SH-SY5Y (cell line): ENCODE results near the gene MITF.

ENCODE experiments used
- GATA2 ChIP-seq: IDR thresholded peaks from 2 replicates; pipeline ENCODE4 v1.6.1; 2011; ENCODE audit warnings: mild to moderate bottlenecking, low read depth, low read length
- GATA3 ChIP-seq: IDR thresholded peaks from 2 replicates; pipeline ENCODE4 v1.6.1; 2011; ENCODE audit warnings: low read depth, mild to moderate bottlenecking, low read length, moderate library complexity

The MITF gene

DNA sequence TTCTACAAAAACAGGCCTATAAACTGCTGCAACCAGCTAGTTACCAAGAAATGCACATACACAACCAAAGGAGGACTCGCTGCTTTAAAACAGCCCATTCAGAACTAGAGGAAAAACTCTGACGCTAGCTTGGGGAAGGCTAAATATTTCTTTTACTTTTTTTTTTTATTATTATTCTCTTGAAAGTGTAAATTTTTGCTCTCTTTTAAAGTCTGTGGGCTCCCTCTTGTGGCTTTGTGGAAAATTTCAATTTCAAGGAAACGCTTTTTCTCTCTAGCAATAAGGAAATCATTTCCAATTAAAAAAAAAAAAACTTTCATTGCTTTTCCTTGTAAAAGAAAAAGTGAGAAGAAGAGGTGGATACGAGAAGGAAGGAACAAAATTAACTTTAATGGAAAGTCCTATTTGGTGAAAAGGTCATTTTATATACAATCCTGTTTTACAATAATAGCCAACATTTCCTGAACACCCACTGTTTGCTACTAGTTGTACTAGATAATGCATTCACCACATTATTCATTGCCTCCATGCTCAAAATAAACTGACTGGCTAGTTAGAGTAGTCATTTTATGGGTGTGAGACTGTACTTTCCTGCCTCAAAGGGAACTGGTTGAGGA is 209.1 kb downstream of the MITF start:
- TF ChIP-seq GATA2 (no peak), GATA3 (no peak)

- TF ChIP-seq GATA3 (no peak), GATA2 (no peak)
Measured at GRCh38 chr3:69951616-69952015, 212.4 kb downstream of the MITF start.

DNA sequence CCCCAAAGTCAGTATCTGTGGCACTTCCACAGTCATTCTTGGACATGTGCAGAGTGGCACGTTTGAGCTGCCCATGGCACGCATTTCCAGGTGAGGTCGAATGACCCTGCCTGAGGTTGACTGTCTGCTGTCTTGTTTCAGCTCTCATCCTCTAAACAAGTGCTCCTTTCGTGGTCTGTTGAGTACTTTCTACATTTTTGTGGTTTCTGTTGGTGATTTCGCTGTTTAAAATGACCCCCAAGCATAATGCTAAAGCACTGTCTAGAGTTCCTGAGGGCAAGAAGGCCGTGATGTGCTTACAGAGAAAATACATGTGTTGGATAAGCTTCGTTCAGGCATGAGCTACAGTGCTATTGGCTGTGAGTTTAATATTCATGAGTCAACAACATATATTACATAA is 220.3 kb downstream of the MITF start:
- no peak for TF ChIP-seq GATA2
- no peak for TF ChIP-seq GATA3

GRCh38 chr3:69961706-69962439 is 222.6 kb downstream of the MITF start:
- no peak for TF ChIP-seq GATA3
- no peak for TF ChIP-seq GATA2

DNA sequence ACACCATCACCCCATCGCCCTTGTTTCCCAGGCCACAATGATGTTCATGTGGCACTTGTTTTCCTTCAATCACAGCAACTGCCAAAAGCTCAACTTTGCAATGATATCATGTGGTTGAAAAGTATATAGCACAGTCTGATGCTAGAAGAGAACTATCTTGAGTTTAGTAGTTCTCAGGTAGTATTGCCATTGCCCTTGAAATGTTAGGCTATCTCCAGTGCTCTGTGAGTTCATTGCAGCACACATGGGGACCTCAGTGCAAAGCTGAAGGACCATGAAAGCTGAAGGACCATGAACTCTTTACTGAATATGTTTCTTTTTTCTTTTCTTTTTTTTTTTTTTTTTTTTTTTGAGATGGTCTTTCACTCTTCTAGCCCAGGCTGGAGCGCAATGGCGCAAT is 224.4 kb downstream of the MITF start:
- no peak for TF ChIP-seq GATA3

GRCh38 chr3:69967156-69967555 is 227.9 kb downstream of the MITF start:
- TF ChIP-seq GATA2 (no peak), GATA3 (no peak)

GRCh38 chr3:69970827-69971226 is 231.6 kb downstream of the MITF start:
- TF ChIP-seq GATA3 (no peak), GATA2 (no peak)

- TF ChIP-seq GATA2 = no peak
- TF ChIP-seq GATA3 = no peak
Measured at GRCh38 chr3:69972672-69973071, 233.4 kb downstream of the MITF start.

DNA sequence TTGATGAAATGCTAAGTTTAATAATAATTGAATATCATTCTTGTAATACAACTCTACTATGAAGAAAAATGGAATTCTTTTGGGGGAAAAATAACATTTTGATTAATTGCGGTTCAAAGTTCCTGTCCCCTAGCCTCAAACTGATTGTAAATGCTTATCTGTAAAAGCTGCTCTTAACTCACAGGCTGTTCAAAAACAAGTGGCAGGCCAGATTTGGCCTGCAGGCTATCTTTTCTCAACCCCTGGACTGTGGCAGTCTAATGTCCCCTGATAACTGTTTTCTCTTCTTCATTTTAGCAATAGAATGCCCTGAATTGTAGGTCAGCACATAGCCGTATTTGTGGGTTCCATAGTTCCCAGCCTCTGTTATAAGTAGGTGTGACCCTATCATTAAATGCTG is 236.8 kb downstream of the MITF start:
- TF ChIP-seq GATA3 (no peak), GATA2 (no peak)

- TF ChIP-seq GATA2 (no peak), GATA3 (no peak)
Measured at GRCh38 chr3:69983546-69984265, 244.4 kb downstream of the MITF start.

- TF ChIP-seq GATA2 (no peak), GATA3 (no peak)
Measured at GRCh38 chr3:69985266-69985665, 246.0 kb downstream of the MITF start.

DNA sequence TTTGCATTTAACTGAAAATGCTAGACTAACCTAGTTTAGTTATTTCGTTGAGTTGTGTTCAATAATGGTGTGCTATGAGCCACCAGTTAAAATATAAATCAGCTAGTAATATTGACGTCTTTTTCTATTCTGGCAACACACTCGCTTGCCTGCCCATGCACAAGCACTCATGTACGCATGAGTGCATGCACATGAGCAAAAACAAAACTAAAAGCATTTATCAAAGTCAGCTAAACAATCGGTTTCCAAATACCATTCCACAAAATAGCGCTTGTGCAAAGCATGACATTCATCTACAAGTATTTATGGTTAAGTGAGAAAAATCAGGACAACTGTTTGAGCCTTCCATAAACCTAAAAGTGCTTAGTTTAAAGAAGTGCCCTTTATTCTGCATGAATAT is 247.2 kb downstream of the MITF start:
- no peak for TF ChIP-seq GATA2
- no peak for TF ChIP-seq GATA3

DNA sequence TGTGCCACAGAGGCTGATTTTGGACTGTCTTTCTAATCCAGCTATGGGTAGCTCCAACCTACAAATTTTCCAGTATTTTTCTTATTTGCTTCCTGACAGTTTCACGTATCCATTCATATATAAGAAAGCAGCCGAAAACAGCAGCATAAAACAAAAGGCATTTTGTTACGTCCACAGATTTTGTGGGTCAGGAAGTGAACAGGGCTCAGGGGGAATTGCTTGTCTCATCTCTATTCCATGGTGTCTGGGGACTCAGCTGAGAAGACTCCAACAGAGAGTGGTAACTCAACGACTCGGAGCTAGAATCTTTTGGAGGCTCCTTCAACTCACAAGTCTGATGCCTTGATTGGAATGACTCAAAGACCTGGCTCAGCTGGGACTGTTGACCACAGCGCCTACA is 248.6 kb downstream of the MITF start:
- TF ChIP-seq GATA3 (no peak), GATA2 (no peak)

DNA sequence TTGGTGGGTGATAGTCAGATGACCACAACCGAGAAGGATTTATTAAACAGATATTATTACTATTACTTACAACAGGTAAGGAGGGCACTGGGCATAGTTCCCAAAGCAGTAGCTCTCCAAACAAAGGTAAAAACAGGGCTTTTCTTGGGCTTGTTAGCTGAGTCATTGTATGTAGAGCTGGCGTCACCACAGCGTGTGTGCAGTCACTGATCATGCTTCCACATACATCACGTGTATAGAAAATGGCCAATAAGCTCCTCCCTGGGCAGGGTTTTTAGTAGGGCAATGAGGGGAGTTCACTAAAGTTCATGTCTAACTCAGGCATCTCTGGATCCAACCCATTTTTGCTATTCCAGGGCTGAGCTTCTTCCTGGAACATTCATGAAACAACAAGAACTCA is 254.5 kb downstream of the MITF start:
- no peak for TF ChIP-seq GATA2
- TF ChIP-seq GATA3 = no peak

DNA sequence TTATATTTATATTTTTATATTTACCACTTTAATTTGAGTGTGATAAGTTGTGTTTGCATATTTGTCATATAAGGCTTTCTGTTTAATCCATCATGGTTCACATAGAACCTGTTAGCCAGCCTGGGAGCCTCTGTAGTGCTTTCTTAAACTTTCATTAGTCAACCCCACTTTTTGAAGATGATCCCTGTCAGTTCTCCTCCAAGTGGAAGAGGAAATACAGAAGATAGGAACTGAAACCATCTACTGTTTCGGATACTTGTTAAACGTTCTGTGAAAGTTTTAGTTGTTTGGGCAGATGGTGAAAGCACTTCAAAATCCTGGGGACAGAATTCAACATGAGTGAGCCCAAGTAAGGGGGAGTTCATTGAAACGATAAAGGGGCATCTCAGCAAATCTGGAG is 255.7 kb downstream of the MITF start:
- TF ChIP-seq GATA2 (no peak), GATA3 (no peak)
